NK-92 treated with Interleukin-12 subunit alpha and Interleukin-12 subunit beta, amount 100 ng/mL, for 24 hours (cell line): ENCODE data around the gene CDYL.
"Not testable (repeated sequence)": the region's sequence is repeated elsewhere in the genome, so short reads cannot be mapped to it uniquely, and the experiment has no call there.

Source experiments
- DNase-seq: peaks from one replicate; lab custom pipeline; 2025; lab: John Stamatoyannopoulos, UW

The CDYL gene

GRCh38 chr6:4846387-4846786, 70.2 kb downstream of the CDYL start:
- no peak for DNase-seq

- DNase-seq = no peak
These were observed 72.3 kb downstream of the CDYL start for GRCh38 chr6:4848382-4849068.

- DNase-seq = no peak
These were observed 73.2 kb downstream of the CDYL start for GRCh38 chr6:4849226-4850022.

GRCh38 chr6:4851035-4851434, 74.8 kb downstream of the CDYL start:
- no peak for DNase-seq

GRCh38 chr6:4852186-4852585, 76.0 kb downstream of the CDYL start:
- DNase-seq = not testable (repeated sequence)

GRCh38 chr6:4852938-4853337, 76.7 kb downstream of the CDYL start:
- DNase-seq = no peak

- no peak for DNase-seq
These were observed 77.1 kb downstream of the CDYL start for GRCh38 chr6:4853349-4853748.

- DNase-seq = no peak
These were observed 77.7 kb downstream of the CDYL start for GRCh38 chr6:4853782-4854511.

GRCh38 chr6:4856785-4857184, 80.6 kb downstream of the CDYL start:
- DNase-seq = no peak

- DNase-seq = no peak
These were observed 82.2 kb downstream of the CDYL start for GRCh38 chr6:4858194-4859015.

GRCh38 chr6:4860387-4860786, 84.2 kb downstream of the CDYL start:
- DNase-seq = no peak

- DNase-seq = no peak
These were observed 85.4 kb downstream of the CDYL start for GRCh38 chr6:4861564-4861963.

GRCh38 chr6:4864519-4864918, 88.3 kb downstream of the CDYL start:
- DNase-seq = no peak

GRCh38 chr6:4865006-4865405, 88.8 kb downstream of the CDYL start:
- DNase-seq = not testable (repeated sequence)

GRCh38 chr6:4870821-4871494, 94.8 kb downstream of the CDYL start:
- DNase-seq = no peak

GRCh38 chr6:4871825-4872224, 95.6 kb downstream of the CDYL start:
- no peak for DNase-seq

- DNase-seq = no peak
These were observed 96.6 kb downstream of the CDYL start for GRCh38 chr6:4872841-4873240.

GRCh38 chr6:4873928-4874327, 97.7 kb downstream of the CDYL start:
- no peak for DNase-seq

- DNase-seq = no peak
These were observed 103.6 kb downstream of the CDYL start for GRCh38 chr6:4879741-4880275.

GRCh38 chr6:4880363-4880762, 104.2 kb downstream of the CDYL start:
- no peak for DNase-seq

- DNase-seq = no peak
These were observed 107.1 kb downstream of the CDYL start for GRCh38 chr6:4883298-4883697.
